H1 (cell line): ENCODE results near the gene PHACTR2.
"Not testable (repeated sequence)": the region's sequence is repeated elsewhere in the genome, so short reads cannot be mapped to it uniquely, and the experiment has no call there.

Source experiments
- POLR2A ChIP-seq, 2 experiments: IDR thresholded peaks; 1 replicate in 1 of 2; 2 replicates in 1 of 2; pipeline ENCODE4 v1.6.1; 2011; ENCODE audit warnings: low read depth in 2 of 2, low read length in 2 of 2, mild to moderate bottlenecking in 2 of 2; ENCODE audit errors: control extremely low read depth in 1 of 2
- TBP ChIP-seq: IDR thresholded peaks from 2 replicates; pipeline ENCODE4 v1.6.1; 2011; ENCODE audit warnings: low read depth, low read length, improper control_type of control experiment

GRCh38 chr6:143868808-143869207 is 191.0 kb downstream of the PHACTR2 start:
- not testable (repeated sequence) for TF ChIP-seq POLR2A (IDR thresholded peaks at IDR 0.05; ENCODE audit: control extremely low read depth in 1 of 2, low read depth in 2 of 2, low read length in 2 of 2); TBP
